ENCODE results near the gene MTG2.

MTG2 gene

DNA sequence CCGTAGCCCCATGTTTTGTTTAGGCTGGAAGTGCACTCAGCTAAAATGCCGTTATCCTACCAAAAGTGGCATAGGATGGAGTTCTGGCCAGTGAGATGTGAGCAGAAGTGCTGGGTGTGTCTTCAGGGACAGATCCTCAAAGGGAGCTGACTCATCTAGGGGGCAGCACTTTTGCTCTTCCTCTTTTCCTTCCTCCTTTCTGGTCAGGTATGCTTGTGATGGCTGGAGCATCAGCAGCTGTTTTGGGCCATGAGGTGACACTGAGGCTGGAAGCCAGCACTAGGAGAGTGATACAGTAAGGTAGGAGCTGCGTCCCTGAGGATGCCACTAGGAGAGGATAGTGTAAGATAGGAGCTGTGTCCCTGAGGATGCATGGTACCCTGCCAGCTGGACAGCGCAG is 50.9 kb downstream of the MTG2 start:
- DNase-seq (ENCODE audit: low spot score), result no peak

DNA sequence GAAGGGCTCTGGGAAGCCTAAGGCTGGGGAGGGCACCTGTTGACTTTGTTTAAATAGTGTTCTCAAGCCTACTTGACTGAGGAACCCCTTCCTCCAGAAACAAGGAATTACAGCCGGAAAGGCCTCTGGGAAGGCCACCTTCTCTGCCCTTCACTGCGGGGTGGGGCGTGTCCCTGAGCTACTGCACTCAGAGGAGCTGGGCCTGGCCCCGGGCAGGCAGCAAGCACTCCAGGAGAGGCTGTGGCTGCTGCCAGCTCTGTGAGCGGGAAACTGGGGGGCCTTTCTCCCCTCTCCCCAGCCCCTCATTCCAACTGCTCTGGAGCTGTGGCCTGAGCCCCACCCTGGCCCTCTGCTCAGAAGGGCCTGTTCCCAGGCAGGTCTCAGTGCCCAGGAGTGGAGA is 51.5 kb downstream of the MTG2 start:
- DNase-seq (ENCODE audit: low spot score), result no peak

DNA sequence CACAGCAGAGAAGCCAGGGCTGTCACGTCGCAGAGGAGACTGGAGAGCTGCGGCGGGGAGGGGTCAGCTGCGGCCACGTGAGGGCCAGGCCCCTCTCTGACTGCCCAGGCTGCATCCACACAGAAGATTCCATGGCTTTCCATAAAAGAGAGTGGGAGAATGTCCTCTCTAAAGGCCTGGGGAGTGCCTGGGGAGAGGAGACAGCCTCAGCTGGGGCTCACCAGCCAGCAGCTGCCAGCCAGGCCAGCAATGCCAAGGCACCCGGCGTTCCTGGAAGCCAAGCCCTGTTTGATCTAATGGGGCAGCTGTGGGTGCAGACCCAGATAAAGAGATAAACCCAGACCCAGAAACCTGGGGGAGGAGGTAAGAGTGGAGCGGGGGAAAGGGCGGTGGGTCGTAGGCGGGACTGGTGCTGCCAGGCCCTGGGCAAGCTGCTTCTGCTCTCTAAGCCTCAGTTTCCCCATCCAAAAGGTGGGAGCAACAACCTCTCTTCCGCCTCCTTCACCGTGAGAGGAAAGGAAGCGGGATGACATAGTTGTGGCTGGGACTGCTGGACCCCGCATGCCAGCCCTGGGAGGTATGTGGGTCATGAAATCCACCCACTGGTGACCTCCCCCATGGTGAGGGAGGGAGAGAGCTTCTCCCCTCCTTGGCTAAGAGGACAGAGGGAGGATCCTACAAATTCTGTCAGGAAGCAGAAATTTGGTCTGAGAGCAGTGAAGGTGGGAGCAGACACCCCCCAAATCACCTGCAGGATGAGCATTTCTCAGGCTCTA is 52.4 kb downstream of the MTG2 start:
- DNase-seq (ENCODE audit: low spot score), result no peak

DNA sequence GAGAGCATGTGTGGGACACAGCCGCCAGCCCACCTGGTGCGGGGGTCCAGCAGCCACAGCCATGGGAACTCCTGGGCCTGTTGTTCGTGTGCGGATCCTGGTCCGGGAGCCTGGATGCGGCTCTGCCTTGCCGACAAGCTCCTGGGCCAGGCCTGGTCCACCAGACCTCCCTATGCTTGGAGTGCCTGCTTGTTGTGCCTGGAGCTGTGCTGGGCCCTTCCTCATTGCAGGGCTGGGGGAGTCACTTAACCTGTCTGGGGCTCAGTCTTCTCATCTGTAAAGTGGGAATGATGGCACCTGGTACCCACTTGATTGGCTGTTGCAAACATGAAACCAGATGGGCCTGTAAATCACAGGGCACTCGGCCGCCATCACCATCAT is 52.9 kb downstream of the MTG2 start:
- DNase-seq (ENCODE audit: low spot score), result no peak

DNA sequence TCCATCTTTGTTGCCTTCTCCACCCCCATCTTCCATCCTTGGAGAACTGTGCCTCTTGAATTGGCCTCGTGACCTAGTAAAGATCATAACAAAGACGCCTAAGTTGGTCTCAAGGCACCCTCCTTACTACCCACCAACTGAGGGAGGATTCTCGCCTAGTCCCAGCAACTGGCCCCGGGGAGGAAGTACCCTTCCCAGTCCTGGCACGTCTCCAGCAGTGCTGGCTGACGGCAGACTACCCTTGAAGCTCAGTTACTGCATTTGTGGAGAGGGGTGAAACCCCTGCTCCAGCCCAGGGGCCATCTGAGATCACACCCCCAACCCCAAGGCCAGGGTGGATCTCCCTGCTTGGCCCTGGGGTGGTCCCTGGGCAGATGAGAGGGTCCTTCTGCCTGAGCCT is 53.4 kb downstream of the MTG2 start:
- no peak for DNase-seq (ENCODE audit: low spot score)

DNA sequence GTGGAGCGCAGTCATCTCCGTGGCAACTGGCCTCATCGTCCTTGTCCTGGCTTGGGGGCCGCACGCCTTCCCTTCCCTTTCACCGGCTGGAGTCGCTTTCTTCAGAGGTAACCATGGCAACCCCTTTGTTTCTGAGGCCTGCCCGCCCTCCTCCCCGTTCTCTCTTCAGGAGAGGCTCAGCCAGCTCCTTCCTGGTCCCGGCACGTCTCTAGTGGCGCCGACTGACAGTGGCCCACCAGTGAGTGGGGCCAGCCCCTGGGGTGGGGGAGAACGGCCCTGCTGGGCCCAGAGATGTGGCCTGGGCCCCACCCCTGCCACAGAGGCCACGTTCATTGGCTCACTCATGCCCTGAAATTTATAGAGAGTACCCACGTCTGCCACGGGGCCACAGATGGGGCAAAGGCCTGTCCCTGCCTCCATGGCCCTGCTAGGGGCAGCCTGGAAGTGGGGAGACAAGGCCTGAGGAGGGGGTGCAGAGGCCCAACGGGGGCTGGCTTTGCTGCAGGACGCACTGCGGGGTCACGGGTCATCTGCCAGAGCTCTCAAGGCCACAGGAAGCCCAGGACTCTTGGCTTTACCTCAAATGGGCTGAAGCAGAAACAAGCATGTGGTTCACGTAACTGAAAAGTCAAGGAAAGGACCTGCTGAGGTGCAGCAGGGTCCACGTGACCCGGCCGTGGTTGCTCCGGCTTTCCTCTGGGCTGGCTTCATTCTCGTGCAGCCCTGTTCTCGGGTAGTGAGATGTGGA is 54.1 kb downstream of the MTG2 start:
- DNase-seq (ENCODE audit: low spot score), result no peak

DNA sequence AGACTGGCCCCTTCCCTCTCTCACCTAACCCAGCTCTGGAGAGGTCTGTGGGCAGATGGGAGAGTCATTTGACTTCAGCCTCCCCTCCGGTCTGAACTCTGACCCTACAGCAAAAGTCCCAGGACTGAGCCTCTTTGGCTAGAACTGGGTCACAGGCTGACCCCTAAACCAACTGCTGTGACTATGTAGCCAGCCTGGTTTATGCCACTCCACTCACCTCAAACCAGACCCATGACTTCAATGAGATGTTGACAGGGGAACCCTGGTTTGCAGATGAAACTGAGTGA is 54.6 kb downstream of the MTG2 start:
- no peak for DNase-seq (ENCODE audit: low spot score)

DNA sequence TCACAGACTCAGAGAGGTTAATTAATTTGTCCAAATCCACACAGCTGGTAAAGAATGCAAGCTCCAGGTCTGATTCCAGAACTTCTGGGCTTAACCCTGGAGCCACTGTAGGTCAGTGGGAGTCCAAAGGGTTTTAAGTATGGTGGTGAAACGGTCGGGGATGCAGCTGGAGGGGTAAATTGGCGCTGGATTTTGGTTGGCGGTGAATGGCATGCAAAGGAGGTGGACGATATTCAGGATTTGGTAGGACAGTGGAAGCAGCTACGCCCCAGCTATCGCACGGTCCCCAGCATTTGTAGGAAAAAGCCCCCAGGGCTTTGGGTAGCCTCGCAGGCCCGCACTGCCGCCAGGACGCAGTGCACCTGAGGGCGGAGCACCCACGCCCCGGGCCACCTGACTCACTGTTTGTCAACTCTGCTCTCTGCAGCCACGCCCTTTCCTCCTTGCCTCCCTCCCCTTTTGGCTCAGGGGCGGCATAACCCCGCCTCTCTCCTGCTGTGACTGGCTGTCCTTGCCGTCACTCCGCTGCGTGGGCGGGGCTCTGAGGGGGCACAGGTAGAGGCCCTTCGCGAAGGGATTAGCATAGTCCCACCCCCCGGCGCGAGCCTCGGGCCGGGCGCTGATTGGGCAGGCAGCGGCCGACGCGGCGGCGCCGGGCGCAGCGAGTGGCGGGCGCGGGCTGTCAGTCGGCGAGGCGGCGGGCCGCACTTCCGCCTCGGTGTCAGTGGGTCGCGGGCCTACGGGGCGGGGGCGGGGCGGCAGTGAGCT is 55.2 kb downstream of the MTG2 start, which contains the start of gene OSBPL2:
OSBPL2 (plus strand) TSS at position 721 of the 768 bp plus-strand sequence. CDS start 17,664 bp downstream, outside the sequence.
- DNase-seq (ENCODE audit: low spot score), result peak; percentile 99

DNA sequence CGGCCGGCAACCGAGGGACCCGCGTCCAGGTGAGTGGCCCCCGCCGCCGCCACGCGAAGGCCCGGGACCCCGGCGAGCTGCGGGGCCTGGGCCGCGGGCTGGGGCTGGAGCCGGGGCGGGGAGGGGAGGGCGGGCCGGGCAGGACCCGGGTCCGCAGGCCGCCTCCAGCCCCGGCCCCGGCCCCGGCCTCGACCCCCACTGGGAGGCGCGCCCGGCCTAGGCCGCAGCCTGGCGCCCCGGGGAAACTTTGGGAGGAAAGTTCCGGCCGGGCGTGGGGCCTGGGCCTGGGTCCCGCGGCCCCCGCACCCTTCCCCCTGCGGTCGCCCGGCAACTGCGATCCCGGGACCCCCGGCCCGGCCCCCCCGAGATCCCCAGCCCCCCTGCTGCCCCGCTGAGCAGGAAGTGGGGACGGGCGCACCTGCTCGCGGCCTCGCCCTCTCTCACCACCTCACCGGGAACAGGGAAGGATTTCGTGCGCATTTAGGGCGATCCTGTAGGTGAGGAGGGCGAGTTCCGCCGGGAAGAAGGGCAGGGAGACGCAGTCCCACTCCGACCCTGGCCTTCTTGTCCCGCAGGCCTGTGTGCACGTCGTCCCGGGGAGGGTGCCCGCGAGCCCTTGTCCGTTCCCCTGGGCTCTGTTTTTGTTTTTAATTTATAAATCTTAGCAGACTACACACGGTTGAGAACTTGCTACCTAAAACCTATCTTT is 55.9 kb downstream of the MTG2 start:
- peak; percentile 58 for DNase-seq (ENCODE audit: low spot score)

DNA sequence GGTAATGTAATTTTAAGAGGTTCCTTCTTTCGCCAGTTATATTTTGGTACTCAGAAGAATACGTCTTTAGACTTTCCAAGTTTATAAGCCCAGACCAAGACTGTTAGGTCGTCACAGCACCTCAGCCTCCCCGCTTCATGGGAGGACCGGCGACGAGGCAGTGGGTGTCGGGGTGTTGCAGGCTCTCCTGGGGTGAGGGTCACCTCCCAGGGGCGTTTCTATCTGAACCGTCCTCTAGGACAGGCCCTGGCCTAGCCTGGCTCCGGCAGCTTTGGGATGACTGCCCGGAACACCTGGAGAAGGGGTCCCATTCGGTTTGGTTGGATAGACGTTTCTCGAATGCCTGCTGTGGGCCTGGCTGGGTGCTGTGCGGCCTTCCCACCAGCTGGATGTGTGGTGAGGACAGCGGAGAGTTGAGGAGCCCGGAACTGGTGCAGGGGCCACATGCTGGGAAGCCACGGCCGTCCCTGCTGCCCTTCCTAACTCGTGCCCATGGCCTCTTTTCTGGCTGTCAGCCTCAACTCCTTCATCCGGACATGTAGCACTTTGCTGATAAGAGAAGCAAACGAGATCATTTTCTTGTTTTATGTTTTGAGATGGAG is 56.6 kb downstream of the MTG2 start:
- DNase-seq (ENCODE audit: low spot score), result peak; percentile 32

DNA sequence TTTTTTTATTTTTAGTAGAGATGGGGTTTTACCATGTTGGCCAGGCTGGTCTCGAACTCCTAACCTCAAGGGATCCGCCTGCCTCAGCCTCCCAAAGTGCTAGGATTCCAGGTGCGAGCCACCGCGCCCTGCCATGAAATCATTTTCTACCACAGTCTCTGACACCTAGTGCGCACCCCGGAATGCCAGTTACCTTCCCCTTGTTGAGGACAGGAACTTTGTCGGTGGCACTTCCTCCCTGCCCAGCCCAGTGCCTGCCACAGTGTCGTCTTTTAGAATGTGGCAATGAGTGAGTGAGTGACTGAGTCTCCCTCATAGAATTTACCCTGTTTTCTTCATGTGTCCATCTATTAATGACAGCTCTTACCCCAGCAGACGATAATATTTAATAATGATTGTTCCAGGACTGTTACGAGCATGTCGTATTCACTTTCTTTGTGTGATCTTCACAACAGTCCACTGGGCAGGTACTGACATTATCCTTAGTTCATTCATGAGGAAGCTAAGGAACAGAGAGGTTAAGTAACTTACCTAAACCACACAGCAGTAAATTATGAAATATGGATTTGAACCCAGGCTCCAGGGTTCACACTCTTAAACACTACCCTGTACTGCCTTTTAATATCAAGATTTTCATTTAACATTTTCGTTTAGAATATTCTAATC is 57.3 kb downstream of the MTG2 start:
- no peak for DNase-seq (ENCODE audit: low spot score)

DNA sequence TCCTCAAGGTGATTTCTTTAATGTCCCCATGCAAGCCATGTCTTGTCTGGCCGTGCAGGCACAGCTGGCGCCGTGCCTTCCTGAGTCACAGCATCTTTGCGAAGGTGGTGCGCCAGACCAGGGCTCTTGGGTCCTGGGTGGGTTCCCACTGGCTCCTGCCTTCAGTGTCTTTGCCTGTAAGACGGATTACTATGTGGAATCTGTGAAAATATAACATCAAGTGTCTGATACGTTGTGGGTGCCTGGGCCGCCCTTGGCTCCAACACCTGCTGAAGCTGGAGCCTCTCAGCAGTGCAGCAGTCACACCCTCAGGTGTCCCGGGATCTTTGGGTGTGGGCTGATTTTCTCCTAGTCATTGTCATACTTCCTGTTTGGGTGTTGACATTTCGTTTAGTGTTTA is 58.7 kb downstream of the MTG2 start:
- no peak for DNase-seq (ENCODE audit: low spot score)

DNA sequence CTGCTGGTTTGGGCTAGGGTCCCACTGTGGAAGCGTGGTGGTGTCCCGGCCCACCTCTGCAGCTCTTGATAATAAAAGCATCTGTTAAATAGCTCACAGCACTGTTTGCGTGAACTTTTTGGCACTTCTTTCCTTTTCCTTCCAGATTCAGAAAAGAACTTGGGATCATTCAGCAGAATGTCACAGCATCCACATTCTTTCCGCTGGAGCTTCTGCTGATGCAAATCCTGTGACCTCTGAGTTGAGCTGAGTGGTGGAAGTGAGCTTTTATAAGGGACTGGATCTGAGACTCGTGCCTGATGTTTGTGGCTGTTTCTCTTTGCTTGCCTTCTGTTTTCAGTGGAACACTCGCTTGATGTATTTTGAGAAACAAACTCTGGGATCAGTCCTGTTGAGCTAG is 59.3 kb downstream of the MTG2 start:
- DNase-seq (ENCODE audit: low spot score), result no peak

DNA sequence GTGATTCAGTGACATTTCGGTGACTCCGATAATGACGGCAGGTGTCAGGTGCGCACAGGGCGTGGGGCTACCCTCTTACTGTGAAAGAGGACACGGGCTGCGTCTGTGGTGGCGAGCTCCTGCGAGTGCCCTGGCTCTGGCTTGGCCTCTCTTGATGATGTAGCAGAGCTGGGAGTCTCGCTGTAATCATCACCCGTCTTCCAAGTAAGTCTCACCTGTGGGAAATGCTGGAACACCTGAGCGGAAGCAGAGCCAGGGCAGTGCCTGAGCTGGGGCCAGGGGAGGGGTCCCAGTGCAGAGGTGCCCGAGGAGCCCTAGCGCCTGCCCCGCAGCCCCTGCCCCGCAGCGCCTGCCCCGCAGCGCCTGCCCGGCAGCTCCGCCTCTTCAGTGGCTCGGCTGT is 60.3 kb downstream of the MTG2 start:
- DNase-seq (ENCODE audit: low spot score), result no peak

DNA sequence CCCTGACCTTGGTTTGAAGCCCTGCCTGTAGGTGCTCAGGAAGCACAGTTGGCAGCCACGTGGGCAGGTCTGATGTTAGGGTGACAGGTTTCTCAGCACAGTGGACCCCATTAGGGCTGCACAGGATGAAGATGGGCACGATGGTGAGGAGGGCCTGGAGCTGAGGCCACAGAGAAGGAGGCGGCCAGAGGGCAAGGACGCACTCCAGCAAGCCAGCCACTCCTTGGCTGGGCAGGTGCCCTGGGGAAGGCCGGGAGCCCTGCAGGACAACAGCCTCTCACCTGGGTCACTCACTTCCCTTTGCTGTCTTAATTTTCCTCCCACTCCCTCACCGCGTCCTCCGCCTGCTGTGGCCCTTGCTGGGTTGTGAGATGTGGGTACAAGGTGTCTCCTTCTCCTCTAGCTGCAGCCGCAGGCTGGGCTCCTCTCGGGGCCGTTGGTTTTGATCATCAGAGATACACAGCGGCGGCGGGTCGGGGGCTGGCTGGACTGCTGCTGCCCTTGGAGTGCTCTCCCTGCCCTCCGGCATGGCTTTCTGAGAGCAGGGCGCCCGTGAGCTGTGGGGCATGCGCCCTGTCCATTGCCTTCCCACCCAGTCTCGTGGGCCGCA is 61.2 kb downstream of the MTG2 start:
- DNase-seq (ENCODE audit: low spot score), result no peak

DNA sequence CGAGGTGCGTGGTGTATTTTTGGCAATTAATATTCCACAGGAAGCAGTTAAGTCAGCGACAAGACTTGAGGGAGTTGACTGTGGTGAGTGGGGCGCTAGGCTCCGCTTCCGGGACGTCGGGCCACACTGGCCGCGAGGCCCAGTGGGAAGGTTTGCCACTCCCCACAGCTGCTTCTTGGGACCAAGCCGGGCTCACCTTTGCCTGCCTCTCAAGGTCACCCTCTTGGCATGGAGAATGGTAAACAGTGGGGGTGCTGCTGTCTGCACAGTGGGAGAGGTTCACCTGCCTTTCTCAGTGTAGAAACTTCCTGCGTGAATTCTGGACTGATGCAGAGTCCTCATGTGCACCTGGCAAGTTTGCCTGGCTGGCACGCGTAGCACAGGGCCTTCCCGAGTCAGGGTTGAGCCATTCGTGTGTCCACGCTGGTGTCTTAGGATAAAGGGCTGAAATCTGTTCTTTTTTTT is 61.8 kb downstream of the MTG2 start:
- DNase-seq (ENCODE audit: low spot score), result no peak

DNA sequence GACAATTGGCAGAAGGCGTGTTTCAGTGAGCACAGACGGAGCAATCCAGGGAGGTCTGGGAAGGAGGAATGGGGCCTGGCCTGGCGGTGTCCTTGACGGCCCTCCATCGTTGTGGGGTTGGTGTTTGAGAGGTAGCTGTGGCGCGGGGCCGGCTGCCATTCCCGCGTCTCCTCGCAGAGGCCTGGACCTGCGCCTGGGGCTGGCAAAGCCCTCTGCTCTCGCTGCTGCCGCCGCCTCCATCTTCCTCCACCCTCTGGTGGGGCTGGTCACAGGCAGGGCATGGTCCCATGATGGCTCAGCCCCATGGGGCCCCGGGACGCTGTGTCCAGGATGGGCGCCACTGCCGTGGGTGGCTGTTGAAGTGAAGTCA is 63.1 kb downstream of the MTG2 start:
- no peak for DNase-seq (ENCODE audit: low spot score)

DNA sequence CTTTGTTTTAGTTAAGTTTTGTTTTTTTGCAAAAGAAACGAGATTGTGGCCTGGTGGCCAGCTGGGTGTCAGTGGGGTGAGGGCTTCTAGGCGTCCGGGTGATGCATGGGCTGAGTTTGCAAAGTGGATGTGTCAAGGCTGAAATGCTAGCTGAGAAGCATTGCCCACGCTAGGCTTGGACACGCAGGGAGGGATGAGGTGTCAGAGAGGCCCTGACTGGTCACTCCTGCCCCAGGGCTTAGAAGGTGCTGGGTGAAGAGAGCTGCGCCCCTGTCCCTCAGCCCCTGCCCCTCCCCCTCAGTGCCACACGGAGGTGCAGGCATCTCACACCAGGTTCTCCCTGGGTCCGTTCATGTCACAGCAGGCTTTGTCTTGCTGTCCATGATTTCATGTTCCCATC is 63.6 kb downstream of the MTG2 start:
- no peak for DNase-seq (ENCODE audit: low spot score)

DNA sequence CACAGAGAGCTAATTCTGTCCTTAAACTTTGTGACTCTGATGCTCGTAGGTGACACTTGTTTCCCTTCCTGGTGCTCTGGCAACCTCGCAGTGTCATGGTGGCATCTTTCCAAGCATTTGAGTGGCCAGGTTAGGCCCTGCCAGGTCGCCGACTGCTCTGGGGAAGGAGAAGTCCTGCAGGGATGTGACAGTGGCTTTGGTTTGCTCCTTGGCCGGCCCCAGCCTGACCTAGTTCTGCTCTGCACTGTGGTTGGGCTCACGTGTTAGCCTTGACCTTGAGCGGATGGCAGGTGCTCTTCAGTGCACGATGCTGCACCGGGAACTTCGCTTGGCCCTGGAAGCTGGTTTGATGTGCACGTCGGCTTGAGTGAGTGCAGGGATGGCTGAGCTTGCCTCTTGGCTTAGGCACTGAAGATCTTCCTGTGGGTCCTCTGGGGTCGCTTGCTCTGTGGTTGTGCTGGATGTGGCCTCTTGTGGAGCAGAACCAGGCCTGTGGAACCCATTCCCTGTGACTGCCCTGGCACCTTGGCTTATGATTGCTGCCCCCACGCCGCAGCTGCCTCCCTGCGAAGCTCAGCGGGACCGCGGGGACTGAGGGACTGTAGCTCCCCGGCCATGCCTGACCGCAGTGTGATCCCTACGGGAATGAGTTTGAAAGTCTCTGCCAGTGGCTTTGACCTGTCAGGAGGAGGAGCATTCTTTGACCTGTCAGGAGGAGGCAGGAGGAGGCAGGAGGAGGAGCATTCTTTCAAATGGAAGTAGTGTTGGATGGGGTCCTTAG is 64.2 kb downstream of the MTG2 start:
- DNase-seq (ENCODE audit: low spot score), result no peak

DNA sequence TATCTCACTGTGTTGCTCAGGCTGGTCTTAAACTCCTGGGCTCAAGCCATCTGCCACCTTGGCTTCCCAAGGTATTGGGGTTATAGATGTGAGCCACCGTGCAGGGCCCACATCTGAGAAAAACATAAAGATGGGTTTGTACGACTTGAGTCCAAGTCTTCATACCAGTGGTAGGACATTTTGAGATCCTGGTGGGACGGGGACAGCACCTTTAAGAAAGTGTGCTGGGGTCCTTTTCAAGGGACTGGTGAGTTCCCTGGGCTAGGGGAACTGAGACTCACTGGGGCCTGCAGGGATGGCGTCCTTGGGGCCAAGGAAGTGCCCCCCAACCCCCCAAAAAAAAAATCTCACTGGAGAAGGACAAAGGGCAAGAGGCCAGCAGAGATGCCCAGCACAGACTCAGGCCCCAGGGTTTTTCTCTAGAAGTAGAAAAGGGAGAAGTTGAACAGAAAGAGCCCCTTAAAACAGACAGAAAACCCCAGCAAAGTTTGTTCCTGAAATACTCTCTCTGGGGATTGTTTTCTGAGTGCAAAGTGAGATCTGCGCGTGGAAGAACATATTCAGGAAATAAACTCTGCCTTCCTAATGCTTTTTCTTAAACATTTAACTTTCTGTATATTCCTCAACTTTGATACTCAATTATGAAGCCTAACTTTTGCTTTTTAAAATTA is 66.2 kb downstream of the MTG2 start:
- DNase-seq (ENCODE audit: low spot score), result no peak
